Stimulated activated CD4-positive, alpha-beta T cell treated with anti-CD3 and anti-CD28 coated beads, Interleukin-1b, Interleukin-23, amount 100 ng/mL, for 1 hour (primary cell): Measurements from ENCODE around the gene HHATL.

Experiments
- DNase-seq, 2 donors: peaks; one replicate each; pipeline ENCODE4 v3.0.0-alpha.2; 2020; ENCODE audit warnings: low read depth in 2 of 2

HHATL gene

DNA sequence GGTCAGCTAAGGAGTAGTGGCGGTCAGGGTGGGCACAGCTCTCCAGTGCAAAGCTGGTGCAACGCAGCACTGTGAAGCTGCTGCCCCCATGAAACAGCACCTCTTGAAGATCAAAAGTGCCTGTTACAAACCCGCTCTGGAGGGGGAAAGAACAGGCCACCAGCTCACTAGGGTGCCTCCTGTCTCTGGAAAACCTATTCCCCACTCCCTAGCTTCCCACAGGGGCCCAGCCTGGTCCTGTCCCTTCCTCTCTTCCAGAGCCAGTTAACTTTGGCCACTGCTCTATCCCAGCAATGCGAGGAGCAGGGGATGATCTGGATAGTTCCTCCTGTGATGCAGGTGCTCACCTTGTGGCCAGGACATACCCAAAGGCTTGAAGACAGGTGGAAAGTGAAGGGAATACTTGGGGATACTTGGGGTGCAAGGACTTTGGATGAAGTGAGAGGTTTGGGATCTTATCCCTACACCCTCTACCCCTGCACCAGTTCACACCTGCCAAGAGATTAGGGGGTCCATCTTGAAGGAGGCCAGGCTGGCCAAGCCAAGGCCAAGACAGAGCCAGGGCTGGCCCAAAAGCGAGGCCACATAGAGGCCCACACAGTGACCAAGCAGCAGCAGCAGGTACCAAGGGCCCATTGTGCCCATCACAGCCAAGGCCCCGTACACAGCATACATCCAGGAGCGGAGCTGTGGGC, 4.2 kb downstream of the HHATL start:
- DNase-seq: no peak

DNA sequence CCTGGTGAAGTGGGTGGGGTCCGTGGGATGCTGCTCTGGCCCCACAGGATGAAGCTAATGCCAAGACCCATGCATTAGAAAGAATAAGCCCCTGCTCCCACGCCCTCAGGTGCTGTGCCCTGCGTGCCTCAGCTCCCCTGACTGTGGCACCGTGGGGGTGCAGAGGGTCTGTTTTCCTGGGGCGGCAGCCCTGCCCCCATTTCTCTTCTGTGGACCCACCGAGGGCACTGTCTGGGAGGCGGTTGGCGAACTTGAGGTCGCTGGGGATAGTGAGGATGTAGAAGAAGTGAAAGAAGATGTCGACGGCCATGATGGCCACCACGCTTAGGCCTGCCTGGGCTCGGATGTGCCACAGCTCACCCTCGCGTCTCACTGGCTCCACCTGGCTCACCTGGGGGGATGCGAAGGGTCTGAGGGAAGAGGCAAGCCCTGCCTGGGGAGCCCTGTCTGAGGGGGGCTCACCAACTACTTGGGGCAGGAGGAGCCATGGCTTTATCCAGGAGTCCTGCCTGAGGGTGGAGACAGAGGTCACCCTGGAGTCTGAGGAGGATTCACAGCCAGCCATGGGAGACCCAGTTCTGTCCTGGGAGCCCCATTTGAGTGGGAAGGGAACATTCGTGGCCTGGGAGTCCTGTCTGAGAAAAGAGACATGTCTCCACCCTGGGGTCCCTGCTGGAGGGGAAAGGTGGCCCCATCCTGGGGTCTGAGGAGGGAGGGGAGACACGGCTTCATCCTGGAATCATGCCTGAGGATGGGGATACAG, 5.1 kb downstream of the HHATL start:
- DNase-seq: no peak

DNA sequence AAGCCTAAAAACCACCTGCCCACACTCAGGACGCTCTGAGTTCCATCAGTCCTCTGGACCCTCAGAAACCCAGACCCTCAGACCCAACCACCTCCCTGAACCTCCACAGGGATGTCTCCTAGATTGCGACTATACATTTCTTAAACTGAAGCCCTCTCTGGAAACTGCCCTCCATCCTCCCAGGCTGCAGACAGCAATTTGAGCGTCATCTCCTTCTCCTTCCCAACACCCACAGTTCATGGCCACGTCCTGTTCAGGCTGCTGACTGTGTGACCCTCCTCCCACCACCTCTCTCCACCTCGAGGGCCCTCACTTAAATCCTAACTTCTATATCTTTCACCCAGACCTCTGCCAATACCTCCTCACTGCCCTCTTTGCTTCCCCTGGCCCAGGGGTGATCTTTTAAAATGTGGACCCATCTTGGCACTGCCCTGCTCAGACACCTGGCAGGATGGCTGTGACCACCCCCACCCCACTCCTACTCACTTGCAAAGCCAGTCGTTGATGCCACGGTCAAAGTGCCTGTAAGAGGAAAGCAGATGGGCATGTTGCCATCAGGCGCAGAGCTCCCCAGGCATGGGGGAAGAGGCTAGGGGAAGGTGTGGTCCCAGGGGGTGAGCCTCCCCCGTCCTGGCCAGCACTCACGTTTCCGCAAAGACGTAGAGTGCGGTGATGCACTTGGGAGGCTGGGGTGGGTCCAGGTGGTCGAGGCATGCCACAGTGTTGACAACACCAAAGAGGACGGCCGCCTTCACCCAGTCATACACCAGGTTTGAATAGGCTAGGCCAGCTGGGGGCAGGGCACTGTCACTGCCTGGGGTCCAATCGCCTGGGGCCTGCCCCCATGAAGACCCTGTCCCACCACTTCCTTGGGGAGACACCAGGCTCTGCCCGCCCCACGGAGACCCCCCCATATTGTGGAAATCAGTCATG, 6.0 kb downstream of the HHATL start:
- DNase-seq: no peak

GRCh38 chr3:42694366-42694765, 8.2 kb downstream of the HHATL start:
- no peak for DNase-seq

- no peak for DNase-seq
Observed at GRCh38 chr3:42693530-42693930, 9.1 kb downstream of the HHATL start.

- DNase-seq: no peak
Observed at GRCh38 chr3:42692667-42693529, 9.7 kb downstream of the HHATL start.

GRCh38 chr3:42691816-42692666, 10.6 kb downstream of the HHATL start:
- DNase-seq: no peak

GRCh38 chr3:42690766-42691680, 11.6 kb downstream of the HHATL start:
- DNase-seq: no peak

- DNase-seq: no peak
Observed at GRCh38 chr3:42690191-42690590, 12.4 kb downstream of the HHATL start.

- no peak for DNase-seq
Observed at GRCh38 chr3:42689421-42690014, 13.1 kb downstream of the HHATL start.

DNA sequence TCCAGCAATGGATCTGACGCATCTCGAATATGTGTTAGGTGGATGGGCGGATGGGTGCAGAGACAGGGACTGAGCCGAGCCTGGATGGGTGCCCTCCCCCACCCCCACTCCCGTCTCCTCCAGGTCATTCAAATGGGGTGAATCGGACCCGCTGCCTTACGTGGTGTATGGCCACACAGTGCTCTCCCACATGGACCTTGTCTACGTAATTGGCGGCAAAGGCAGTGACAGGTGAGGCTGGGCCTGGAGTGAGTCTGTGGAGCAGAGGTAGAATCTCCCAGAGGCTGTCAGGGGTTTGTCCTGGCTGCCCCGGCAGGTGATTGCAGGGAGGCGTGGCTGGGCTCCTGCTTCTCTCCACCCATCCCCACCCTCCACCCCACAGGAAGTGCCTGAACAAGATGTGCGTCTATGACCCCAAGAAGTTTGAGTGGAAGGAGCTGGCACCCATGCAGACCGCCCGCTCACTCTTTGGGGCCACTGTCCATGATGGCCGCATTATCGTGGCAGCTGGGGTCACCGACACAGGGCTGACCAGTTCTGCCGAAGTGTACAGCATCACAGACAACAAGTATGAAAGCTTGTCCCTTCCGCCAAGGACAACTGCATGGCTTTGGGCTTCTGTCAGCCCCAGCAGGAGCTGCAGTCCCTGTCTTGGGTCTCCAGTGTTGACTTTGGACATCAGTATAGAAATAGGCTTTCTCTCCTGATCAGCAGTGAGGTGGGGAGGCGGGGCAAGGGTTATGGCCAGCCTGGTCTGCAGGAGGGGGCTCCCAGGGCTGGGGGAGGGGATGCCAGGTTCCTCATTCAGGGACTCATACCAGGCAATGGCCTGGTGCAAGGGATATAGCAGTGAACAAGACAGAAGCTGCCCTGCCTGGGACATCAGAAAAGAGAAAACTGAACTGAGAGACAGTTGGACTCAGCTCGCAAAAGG, 13.8 kb downstream of the HHATL start:
- no peak for DNase-seq

DNA sequence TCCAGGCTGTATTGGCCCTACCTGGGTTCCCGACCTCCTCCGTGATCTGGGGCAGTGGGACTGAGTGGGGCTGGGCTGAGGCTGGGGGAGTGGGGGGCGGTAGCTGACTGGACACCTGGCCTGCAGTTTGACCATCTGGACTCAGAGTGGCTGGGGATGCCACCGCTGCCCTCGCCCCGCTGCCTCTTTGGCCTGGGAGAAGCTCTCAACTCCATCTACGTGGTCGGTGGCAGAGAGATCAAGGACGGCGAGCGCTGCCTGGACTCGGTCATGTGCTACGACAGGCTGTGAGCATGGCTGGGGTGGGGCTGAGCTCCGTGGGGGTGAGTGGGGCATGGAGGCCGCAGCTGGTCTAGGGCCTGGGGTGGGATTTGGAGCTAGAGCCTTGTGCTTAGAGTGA, 14.6 kb downstream of the HHATL start:
- DNase-seq: no peak

DNA sequence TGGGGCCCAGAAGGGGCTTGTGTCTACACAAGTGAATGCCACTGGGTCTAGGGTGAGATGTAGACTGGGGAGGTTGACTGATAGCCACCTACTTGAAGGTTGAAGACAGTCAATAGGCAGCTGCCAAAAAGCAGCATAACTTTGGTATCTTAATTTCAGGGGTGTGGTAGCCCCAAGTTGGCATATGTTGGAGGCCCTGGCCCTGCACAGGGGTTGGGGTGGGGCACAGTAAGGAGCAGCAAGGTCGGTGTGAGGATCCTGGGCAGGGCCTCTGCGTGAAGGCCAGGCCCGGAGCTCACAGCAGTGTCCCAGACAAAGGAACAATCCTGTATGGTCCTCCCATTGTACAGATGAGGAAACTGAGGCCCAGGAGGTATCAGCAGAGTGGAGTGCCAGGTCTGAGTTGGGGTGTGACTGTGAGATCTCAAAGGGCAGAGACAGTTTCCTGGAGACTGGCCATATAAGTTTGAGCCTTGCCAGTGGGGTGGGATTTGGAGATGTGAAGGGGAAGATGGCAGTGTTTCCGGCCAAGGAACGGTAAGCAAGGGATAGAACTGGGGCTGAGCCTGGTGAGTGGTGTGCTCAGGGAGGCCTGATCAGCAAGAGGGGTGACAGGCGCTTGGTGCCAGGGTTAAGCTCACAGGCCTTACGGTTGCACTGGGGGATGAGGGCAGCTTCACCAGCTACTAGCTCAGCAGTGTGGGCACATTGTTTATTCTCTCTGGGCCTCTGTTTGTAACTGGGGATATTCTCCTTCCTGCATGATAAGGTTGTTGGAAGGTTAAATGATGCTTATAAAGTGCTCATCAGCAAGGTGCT, 15.6 kb downstream of the HHATL start:
- DNase-seq: no peak

GRCh38 chr3:42685891-42686820, 16.4 kb downstream of the HHATL start:
- DNase-seq: no peak

GRCh38 chr3:42685363-42685881, 17.2 kb downstream of the HHATL start, which contains the start of gene KLHL40:
Gene KLHL40 (plus strand): TSS chr3:42685537. CDS start chr3:42685619, 82 bp downstream.
- no peak for DNase-seq
